ENCODE measurements around the gene FIGNL1. TPM values are rescaled to one million over a fixed set of nuclear protein-coding genes. Genes with fewer than 3 reads are reported as not detected.

The FIGNL1 gene
- total and polyA plus RNA-seq, 10 of the 15 experiments (the other 5 are each of a cell fraction or from before 2014, with no cell fraction given), result 11.5 to 37.4 (median 29.0) TPM

- no peak for TF ChIP-seq ZBTB33 (IDR thresholded peaks at IDR 0.05)
- no peak for TF ChIP-seq ZNF207 (IDR thresholded peaks at IDR 0.05; ENCODE audit: borderline replicate concordance)
- TF ChIP-seq, protein P1, sequence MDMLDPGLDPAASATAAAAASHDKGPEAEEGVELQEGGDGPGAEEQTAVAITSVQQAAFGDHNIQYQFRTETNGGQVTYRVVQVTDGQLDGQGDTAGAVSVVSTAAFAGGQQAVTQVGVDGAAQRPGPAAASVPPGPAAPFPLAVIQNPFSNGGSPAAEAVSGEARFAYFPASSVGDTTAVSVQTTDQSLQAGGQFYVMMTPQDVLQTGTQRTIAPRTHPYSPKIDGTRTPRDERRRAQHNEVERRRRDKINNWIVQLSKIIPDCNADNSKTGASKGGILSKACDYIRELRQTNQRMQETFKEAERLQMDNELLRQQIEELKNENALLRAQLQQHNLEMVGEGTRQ (IDR thresholded peaks at IDR 0.05; ENCODE audit: borderline replicate concordance, low read depth, low read length), result no peak
Measured at GRCh38 chr7:50422858-50423257, 27.3 kb downstream of the FIGNL1 start (continued).

DNA sequence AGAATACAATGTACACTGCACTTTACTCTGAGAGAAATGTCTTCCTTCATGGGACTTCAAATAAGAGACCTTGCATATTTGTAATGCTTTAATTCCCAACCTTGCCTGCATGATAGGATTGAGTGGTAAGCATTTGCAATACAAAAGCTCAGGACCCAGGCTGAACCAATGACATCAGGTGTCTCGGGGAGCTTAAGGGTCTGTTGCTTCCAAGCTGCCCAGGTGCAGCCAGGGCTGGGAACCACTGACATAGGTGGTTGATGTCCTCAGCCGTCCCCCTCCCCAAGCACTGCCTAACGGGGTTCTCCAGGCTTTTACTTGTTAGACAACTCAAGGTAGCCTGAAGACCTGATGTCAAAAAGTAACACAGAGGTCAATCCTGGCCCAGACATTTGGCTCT, 29.1 kb downstream of the FIGNL1 start:
- H2AFZ ChIP-seq (ENCODE audit: control insufficient read depth, low read depth, low read length), result no peak overlapping the region
- H3K4me3 ChIP-seq, result no peak overlapping the region
- DNase-seq (ENCODE audit: low read depth, low spot score) (no peak), FAIRE-seq (no peak), ATAC-seq (no peak)
- in situ Hi-C loops (cut with MboI), result no loop called here
- ChIA-PET CTCF (interaction anchor here (0.8 to 14.6 kb wide), 9 partner anchors 11 to 328 kb away, joined by 3 to 257 read pairs (median 7); partner anchors contain the start of gene ZPBP), SMC1A (ENCODE audit: uncharacterized antibody, unreplicated experiment) (interaction anchor here (0.6 to 7.8 kb wide), 10 partner anchors 11 to 328 kb away, joined by 3 to 122 read pairs (median 6); partner anchors contain the start of gene ZPBP), POLR2A (interaction anchor here (0.6 kb wide), 1 partner anchor 311 kb away, joined by 6 read pairs; no protein-coding TSS in a partner anchor), RAD21 (ENCODE audit: unreplicated experiment) (interaction anchor here (0.7 to 8.4 kb wide), 7 partner anchors 9 to 329 kb away, joined by 3 to 92 read pairs (median 5); no protein-coding TSS in a partner anchor)
- H3K9ac ChIP-seq (ENCODE audit: control insufficient read depth, insufficient read depth, low read length), result no peak overlapping the region
- TF ChIP-seq MTA3 (IDR thresholded peaks at IDR 0.05; ENCODE audit: borderline replicate concordance, low read length) (no peak), ZBTB33 (IDR thresholded peaks at IDR 0.05) (no peak), ZNF384 (IDR thresholded peaks at IDR 0.05; ENCODE audit: borderline replicate concordance, low read depth, low read length) (no peak), EZH2 (IDR thresholded peaks at IDR 0.05; ENCODE audit: borderline replicate concordance, control insufficient read depth, low read depth, low read length) (no peak), IKZF2 (IDR thresholded peaks at IDR 0.05) (no peak), ZNF217 (IDR thresholded peaks at IDR 0.05) (no peak)
- no peaks in the 10 kb centered on the region for H3K27me3 ChIP-seq (replicated peaks in 1 of 2; ENCODE audit: control insufficient read depth in 2 of 2, insufficient read depth in 2 of 2, low read length in 1 of 2)
- WGBS (ENCODE audit: insufficient coverage, insufficient replicate concordance, low lambda C conversion rate, missing lambda C conversion rate), result 11% methylated on average over 3 of the region's 3 CpGs
- no peaks in the 10 kb centered on the region for H3K79me2 ChIP-seq (ENCODE audit: control insufficient read depth, insufficient read depth, low read length)
- no peaks in the 10 kb centered on the region for H3K9me3 ChIP-seq (replicated peaks; ENCODE audit: control insufficient read depth, insufficient read depth, low read length)
- H3K4me2 ChIP-seq (ENCODE audit: control insufficient read depth, insufficient read depth), result no peak overlapping the region
- no peak overlapping the region for H3K27ac ChIP-seq (ENCODE audit: control insufficient read depth, insufficient read depth)
- no peaks in the 10 kb centered on the region for H3K36me3 ChIP-seq (ENCODE audit: control insufficient read depth in 2 of 2, insufficient read depth in 2 of 2, low read length in 1 of 2)
- no TSS peak for BruUV-seq (replicated peaks)
- no peaks in the 10 kb centered on the region for H4K20me1 ChIP-seq (ENCODE audit: control insufficient read depth, insufficient read depth)
- peaks cover 17% of the 10 kb centered on the region for H3K4me1 ChIP-seq (ENCODE audit: control insufficient read depth, insufficient read depth, low read length)
- intact Hi-C loops (cut with micrococcal nuclease; ENCODE audit: unreplicated experiment), result no loop called here
